D721Med (cell line): ENCODE measurements around the gene CORT.

ENCODE experiments used
- DNase-seq: peaks from one replicate; pipeline ENCODE4 v3.0.0; 2011; ENCODE audit warnings: low spot score; ENCODE audit not compliant: insufficient read length
- FAIRE-seq: peaks from 2 replicates; lab custom pipeline; 2011; peaks lifted over from hg19 to GRCh38; lab: Jason Lieb, UNC
- CTCF ChIP-seq: IDR thresholded peaks from 2 replicates; pipeline ENCODE4 v1.5.1; 2012; ENCODE audit warnings: mild to moderate bottlenecking, control low read depth; ENCODE audit not compliant: insufficient read depth; ENCODE audit errors: missing control alignments

Gene CORT

GRCh38 chr1:10495475-10495817 lies 45.6 kb downstream of the CORT start:
- no peak for FAIRE-seq
- TF ChIP-seq CTCF: no peak
- DNase-seq: no peak

- TF ChIP-seq CTCF: no peak
- DNase-seq (no peak), FAIRE-seq (no peak)
These were observed 46.1 kb downstream of the CORT start for GRCh38 chr1:10495952-10496351.

GRCh38 chr1:10497109-10497508 lies 47.3 kb downstream of the CORT start:
- DNase-seq (no peak), FAIRE-seq (no peak)
- no peak for TF ChIP-seq CTCF

- DNase-seq (no peak), FAIRE-seq (no peak)
- no peak for TF ChIP-seq CTCF
These were observed 48.4 kb downstream of the CORT start for GRCh38 chr1:10498231-10498630.
